Smooth muscle cell of the brain vasculature (primary cell): Measurements from ENCODE around the gene H1-8.

Experiments used
- DNase-seq: peaks from one replicate; pipeline ENCODE4 v3.0.0-alpha.2; 2012; ENCODE audit warnings: low read depth, low spot score

Gene H1-8

GRCh38 chr3:129556358-129556695 is 13.4 kb downstream of the H1-8 start:
- no peak for DNase-seq

DNA sequence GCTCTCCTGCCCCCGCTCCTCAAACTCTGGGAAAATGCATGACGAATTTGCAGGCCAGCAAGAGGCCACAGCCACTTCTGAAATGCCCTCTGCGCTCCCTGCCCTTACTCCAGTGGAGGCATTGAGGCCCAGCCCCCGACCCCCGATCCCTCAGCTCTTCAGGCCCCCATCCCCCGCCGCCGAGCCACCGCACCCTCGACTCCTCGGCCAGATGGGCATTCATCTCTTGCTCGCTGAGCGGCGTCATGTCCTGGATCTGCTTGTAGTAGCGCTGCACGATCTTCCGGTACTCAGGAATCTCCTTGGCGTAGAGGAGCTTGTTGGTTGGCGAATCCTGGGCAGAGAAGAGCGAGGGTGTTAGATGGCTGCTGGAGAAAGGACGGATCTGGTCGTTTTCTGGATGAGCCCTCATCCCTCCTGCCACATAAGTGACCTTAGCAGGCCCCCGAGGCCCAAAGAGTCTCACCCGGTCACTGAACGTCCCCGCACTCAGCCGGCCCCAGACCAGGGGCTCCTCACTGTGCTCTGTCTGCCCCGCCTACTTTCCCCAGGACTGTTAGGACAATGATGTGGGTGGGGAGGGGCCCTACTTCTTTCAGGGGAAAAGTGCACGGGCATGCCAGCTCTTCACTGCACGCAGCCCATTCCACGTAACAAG is 14.0 kb downstream of the H1-8 start:
- DNase-seq: no peak

- DNase-seq: no peak
These were observed 14.5 kb downstream of the H1-8 start for GRCh38 chr3:129557548-129557894.

DNA sequence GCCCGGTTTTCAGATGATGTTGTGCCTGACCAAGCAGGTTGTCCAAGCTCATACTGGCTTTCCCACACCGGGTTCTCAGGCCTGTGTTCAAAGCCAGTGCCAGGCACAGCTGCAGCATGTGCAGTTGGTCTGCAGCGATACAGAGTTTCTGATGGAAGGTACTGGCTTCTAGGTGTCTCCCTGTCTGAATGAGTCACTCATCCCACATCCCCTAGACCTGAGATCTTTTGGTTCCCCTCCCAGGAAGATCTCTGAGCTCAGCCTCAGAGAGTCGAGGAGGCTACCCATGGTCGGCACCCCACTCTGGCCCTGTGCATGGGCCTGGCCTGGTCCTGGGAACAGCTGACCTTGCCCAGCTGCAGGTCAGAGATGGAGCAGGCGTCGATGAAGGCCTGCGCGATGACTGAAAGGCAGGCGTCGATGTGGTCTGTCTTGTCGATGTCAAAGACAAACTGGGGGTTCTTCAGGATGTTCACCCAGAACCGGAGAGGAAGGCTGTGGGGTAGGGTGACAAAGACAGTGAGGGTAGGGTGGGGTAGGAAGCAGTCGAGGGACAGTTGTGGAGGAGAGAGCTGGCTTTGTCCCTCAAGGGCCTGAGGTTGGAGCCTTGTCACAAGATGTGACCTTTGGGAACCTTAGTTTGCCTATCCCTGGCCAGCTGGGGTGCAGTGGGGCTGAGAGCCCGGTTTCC is 15.3 kb downstream of the H1-8 start:
- DNase-seq: no peak

GRCh38 chr3:129558772-129559564 is 16.0 kb downstream of the H1-8 start:
- DNase-seq: no peak

DNA sequence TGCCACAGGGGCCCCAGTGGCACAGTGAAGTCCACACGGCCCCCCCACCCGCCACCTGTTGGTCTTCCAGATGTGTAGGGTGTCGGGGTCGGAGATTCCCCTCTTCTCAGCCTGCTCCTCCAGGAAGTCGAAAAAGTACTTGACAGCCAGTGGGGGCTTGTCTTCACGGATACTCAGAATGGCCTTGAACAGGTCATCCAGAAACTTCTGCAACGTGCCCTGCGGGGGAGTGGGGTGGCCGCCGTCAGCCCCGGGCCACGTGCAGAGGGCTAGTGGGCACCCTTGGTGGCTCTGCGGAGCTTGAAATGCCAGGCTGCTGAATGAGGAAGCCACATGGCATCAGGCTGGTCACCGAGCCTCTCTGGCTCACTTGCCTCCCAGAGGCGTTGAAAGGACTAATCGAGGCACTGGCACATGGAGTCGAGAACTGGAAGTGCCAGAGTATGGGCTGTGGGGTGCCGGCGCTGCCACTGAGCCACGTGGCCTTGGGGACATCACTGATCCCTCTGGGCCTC is 16.6 kb downstream of the H1-8 start:
- no peak for DNase-seq

- no peak for DNase-seq
These were observed 17.4 kb downstream of the H1-8 start for GRCh38 chr3:129560269-129560787.

DNA sequence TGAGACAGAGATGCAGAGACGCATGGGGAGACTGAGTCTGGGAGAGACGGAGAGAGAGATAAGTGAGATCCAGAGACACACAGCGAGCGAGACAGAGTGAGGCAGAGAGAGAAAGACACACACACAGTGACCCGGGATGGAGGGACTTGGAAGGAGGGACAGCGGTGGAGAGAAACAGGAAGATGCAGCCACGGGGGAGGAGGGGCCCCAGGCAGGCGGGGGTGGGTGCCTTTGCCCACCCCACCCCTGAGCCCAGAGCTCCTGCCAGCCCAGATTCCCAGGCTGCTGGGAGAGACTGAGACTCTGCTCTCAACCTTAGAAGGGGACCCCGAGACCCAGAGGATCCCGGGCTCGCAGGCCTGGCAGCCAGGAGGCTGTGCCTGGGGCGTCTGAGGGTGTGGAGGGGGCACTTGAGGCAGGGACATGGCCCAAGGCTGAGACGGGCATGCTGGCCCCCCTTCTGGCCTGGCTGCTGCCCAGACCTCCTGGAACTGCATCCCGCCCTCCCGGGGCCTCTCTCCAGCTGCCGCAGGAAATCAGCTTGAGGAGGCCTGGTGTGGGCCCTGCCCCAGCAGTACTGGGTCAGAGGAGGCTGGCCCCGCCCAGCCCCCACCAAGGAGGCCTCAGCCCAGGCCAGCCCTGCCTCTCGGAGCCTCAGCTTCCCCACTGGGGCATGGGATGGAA is 18.1 kb downstream of the H1-8 start:
- DNase-seq: no peak

GRCh38 chr3:129561619-129562248 is 18.8 kb downstream of the H1-8 start:
- DNase-seq: no peak

DNA sequence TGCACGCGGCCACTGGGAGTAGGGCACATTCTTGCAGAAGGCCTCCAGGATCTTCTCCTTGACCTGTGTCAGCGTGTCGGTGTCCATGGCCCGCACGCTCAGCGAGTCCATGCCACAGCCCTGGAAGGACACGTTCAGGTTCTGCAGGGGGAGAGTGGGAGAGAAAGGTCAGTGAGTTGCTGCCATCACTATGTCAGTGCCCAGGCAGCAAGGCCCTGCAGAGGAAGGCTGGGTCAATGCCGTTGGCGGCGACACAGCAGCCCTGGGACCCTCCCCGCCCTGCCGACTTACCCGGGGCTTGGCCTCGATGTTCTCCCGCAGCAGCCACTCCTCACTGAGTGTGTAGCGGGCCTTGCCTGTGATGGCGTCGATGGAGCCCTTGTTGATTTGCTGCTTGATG is 19.8 kb downstream of the H1-8 start:
- DNase-seq: no peak

GRCh38 chr3:129563332-129563731 is 20.4 kb downstream of the H1-8 start:
- DNase-seq: no peak

DNA sequence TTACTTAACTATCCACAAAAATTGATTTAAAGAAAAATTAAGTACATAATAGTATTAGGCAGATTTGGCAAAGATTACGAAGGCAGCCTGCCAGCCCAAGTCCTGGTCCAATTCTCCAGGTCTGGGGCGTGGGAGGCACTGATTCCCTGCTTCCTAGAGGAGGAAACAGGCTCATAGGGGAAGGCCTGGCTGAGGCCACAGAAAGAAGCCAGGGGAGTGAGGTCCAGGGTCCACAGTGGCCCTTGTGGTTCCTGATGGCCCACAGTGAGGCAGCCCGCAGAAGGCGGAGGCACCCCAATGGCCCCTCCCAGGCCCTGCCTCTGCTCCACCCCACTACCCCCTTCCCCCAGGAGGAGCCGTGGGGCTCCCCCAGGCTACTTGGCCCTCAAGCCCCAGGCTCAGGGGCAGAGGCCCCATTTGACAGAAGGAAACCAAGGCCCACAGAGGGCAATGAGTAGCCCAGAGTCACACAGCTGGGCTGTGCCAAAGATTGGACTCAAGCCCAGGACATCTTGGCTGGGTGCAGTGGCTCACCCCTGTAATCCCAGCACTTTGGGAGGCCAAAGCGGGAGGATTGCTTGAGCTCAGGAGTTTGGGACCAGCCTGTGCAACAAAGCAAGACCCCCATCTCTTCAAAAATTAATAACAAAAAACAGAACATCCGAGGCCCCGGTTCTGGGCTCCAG is 21.0 kb downstream of the H1-8 start:
- DNase-seq: no peak

GRCh38 chr3:129564981-129565644 is 22.1 kb downstream of the H1-8 start:
- no peak for DNase-seq

DNA sequence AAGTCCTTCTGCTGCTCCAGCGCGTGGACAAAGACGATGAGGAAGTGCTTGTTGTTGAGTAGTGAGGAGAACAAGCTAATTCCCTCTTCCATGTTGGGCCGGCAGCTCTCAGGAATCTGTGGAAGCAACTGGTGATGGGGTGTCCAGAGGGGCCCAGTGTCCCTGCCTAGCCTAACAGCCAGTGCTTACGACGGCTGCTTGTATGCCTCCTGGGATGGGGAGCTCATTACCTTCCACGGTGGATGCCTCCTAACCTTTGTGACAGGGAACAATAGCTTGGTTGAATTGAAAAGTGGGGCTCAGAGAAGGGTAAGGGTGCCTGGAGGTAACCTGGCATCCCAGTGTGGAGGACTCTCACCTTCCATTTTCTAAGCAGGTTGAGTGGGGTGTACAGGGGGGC is 22.9 kb downstream of the H1-8 start:
- no peak for DNase-seq

DNA sequence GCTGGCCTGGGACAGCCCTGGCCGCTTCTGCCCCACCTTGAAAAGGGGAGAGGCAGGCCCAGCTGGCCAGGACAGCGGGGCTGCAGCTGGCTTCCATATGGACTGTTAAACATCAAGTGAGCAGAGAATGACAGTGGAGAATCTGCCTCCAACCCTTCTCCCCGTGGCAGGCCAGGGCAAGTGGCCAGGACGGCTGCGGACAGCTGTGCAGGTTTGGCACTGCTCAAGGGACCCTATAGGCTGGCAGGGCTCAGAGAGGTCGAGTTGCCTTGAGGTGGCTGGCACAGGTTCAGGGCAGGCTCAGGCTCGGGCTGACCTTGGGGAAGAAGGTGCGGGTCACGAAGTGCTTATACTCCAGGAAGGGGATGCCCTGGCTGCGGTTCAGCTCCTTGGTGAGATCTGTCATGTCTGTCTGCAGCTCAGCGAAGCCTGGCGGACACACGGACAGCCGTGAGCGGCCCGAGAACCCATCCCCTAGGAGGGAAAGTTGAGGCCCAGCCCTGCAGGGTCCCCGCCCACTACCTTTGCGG is 24.3 kb downstream of the H1-8 start:
- DNase-seq: no peak

GRCh38 chr3:129567939-129568338 is 25.0 kb downstream of the H1-8 start:
- DNase-seq: no peak

- DNase-seq: no peak
These were observed 26.9 kb downstream of the H1-8 start for GRCh38 chr3:129569856-129570255.

DNA sequence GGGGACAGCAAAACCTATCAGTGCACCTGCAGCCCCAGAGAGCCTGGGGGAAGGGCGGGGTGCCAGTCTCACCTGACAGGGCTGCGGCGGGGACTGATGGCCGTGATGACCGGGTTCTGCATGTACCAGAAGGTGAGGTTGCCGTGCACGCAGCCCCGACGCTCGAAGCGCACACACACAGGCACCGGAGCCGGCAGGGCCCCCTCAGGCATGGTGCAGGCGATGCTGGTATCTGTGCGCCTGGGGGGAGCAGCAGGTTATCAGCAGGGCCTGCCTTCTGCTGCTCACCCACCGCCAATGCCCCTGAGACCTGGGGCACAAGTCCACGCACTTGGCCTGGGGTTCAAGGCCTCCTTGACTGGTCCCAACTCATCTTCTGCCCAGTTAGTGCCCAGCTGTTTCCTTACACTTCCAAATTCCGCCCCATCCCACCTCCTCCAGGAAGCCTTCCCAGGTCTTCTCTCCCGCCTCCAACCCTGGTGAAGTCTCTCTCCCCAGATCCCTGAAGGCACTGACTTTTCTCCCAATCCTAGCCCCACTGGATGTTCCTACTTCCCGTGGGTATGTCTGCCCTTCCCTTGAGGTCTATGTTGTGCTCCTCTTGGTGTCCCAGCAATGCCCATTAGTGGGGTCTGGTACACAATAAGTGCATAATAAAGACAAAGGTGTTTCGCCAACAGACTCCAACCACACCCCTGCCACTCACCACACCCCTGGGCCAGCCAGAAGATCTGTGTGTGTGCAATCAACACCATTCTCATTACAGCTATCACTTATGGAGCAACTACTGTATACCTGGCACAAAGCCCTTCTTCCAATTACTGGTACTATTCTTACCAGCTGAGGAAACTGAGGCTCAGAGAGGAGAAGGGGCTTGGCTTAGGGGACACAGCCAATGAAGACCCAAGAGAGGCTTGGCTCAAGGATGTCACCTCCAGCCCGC is 28.9 kb downstream of the H1-8 start:
- no peak for DNase-seq

GRCh38 chr3:129572603-129573002 is 29.6 kb downstream of the H1-8 start:
- no peak for DNase-seq
